ENCODE measurements around the gene KATNB1.

Gene KATNB1

GRCh38 chr16:57788252-57788841 is 52.8 kb downstream of the KATNB1 start:
- Histone ChIP-seq H3K56ac (ENCODE audit: low read length) (peak overlapping the region; percentile 52), H2BK120ac (ENCODE audit: low read depth, low read length) (no peak overlapping the region), H3K4me3 (ENCODE audit: low read length) (no peak overlapping the region), H4K5ac (ENCODE audit: low read length) (no peak overlapping the region), H2BK5ac (ENCODE audit: low read length) (no peak overlapping the region), H4K8ac (ENCODE audit: low read depth, low read length) (no peak overlapping the region), H3K4me1 (ENCODE audit: control insufficient read depth, low read depth, low read length) (peaks cover 5% of the 10 kb centered on the region), H2AK5ac (ENCODE audit: low read length) (no peak overlapping the region), H3K4ac (ENCODE audit: low read depth, low read length) (no peak overlapping the region), H3K18ac (ENCODE audit: low read length) (no peak overlapping the region), H3K79me1 (ENCODE audit: low read length) (peaks cover 2% of the 10 kb centered on the region), H3K23ac (ENCODE audit: low read length) (no peak overlapping the region), H3K79me2 (ENCODE audit: control insufficient read depth, insufficient read depth, low read length) (no peaks in the 10 kb centered on the region), H3K36me3 (ENCODE audit: control insufficient read depth, insufficient read depth, low read length) (peaks cover 3% of the 10 kb centered on the region), H3K27ac (ENCODE audit: low read depth, low read length) (no peak overlapping the region), H2BK15ac (replicated peaks; ENCODE audit: low read depth) (no peak overlapping the region), H3K4me2 (ENCODE audit: low read length) (no peak overlapping the region), H3K27me3 (ENCODE audit: insufficient read depth, low read length, poor library complexity) (no peaks in the 10 kb centered on the region), H3K9ac (ENCODE audit: low read length) (no peak overlapping the region)
- no CpG with 5 or more reads among the region's 17 CpGs for WGBS (ENCODE audit: extremely low coverage, insufficient coverage, low lambda C conversion rate)
- peak; percentile 66 for DNase-seq

- Histone ChIP-seq H3K36me3 (ENCODE audit: control insufficient read depth, insufficient read depth, low read length) (peaks cover 3% of the 10 kb centered on the region), H3K27me3 (ENCODE audit: insufficient read depth, low read length, poor library complexity) (no peaks in the 10 kb centered on the region), H3K4me1 (ENCODE audit: control insufficient read depth, low read depth, low read length) (peaks cover 5% of the 10 kb centered on the region), H3K9ac (ENCODE audit: low read length) (no peak overlapping the region), H4K5ac (ENCODE audit: low read length) (no peak overlapping the region), H3K4ac (ENCODE audit: low read depth, low read length) (no peak overlapping the region), H3K79me2 (ENCODE audit: control insufficient read depth, insufficient read depth, low read length) (no peaks in the 10 kb centered on the region), H3K79me1 (ENCODE audit: low read length) (peaks cover 2% of the 10 kb centered on the region), H2AK5ac (ENCODE audit: low read length) (no peak overlapping the region), H3K18ac (ENCODE audit: low read length) (no peak overlapping the region), H2BK5ac (ENCODE audit: low read length) (no peak overlapping the region), H2BK120ac (ENCODE audit: low read depth, low read length) (no peak overlapping the region), H2BK15ac (replicated peaks; ENCODE audit: low read depth) (no peak overlapping the region), H3K4me3 (ENCODE audit: low read length) (no peak overlapping the region), H3K27ac (ENCODE audit: low read depth, low read length) (no peak overlapping the region), H3K23ac (ENCODE audit: low read length) (no peak overlapping the region), H3K4me2 (ENCODE audit: low read length) (no peak overlapping the region), H3K56ac (ENCODE audit: low read length) (peak overlapping the region; percentile 8), H4K8ac (ENCODE audit: low read depth, low read length) (no peak overlapping the region)
- no peak for DNase-seq
- no CpG with 5 or more reads among the region's 12 CpGs for WGBS (ENCODE audit: extremely low coverage, insufficient coverage, low lambda C conversion rate)
Measured at GRCh38 chr16:57788951-57789350, 53.4 kb downstream of the KATNB1 start.

DNA sequence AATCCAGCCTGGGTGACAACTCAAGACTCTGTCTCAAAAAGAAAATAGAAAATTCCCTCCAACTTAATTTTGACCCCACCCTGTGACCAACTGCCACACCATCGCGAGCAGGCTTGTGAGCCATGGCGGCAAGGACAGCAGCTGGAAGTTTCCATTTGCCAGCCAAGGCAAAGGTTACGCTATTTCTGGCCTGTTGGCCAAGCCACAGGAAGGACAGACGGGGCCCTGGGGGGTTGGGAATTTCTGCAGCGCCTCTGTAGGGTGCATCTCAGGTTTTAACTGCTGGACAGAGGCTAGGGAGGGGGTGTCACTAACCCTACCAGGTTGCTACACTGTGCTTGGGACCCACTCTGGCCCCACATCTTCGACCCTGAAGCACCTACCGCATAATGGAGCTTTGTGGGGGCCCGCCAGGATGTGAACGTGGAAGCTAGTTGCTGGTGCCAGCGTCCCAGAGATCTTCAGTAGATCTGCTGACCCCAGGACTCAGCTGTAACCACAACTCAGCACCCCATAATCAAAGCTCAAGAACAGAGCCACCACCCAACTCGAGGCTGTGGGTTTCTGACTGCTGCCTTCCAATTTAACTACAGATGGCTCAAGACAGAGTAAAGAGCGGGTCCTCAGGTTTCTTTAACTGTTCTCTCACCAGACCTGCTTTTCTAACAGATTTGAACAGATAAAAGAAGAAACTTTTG is 55.8 kb downstream of the KATNB1 start:
- peak overlapping the region; percentile 3 for H3K56ac ChIP-seq (ENCODE audit: low read length)
- peaks cover 5% of the 10 kb centered on the region for H3K4me1 ChIP-seq (ENCODE audit: control insufficient read depth, low read depth, low read length)
- peak overlapping the region; percentile 21 for H3K4ac ChIP-seq (ENCODE audit: low read depth, low read length)
- H3K4me2 ChIP-seq (ENCODE audit: low read length), result no peak overlapping the region
- no peaks in the 10 kb centered on the region for H3K79me2 ChIP-seq (ENCODE audit: control insufficient read depth, insufficient read depth, low read length)
- no peak overlapping the region for H3K4me3 ChIP-seq (ENCODE audit: low read length)
- H3K36me3 ChIP-seq (ENCODE audit: control insufficient read depth, insufficient read depth, low read length), result peaks cover 3% of the 10 kb centered on the region
- H3K18ac ChIP-seq (ENCODE audit: low read length), result no peak overlapping the region
- H2BK15ac ChIP-seq (replicated peaks; ENCODE audit: low read depth), result no peak overlapping the region
- no peak overlapping the region for H4K5ac ChIP-seq (ENCODE audit: low read length)
- H4K8ac ChIP-seq (ENCODE audit: low read depth, low read length), result no peak overlapping the region
- no peak overlapping the region for H3K23ac ChIP-seq (ENCODE audit: low read length)
- no peak overlapping the region for H2AK5ac ChIP-seq (ENCODE audit: low read length)
- H3K27ac ChIP-seq (ENCODE audit: low read depth, low read length), result no peak overlapping the region
- H2BK120ac ChIP-seq (ENCODE audit: low read depth, low read length), result peak overlapping the region; percentile 1
- H3K27me3 ChIP-seq (ENCODE audit: insufficient read depth, low read length, poor library complexity), result no peaks in the 10 kb centered on the region
- DNase-seq, result no peak
- H3K9ac ChIP-seq (ENCODE audit: low read length), result no peak overlapping the region
- WGBS (ENCODE audit: extremely low coverage, insufficient coverage, low lambda C conversion rate), result no CpG with 5 or more reads among the region's 13 CpGs
- H3K79me1 ChIP-seq (ENCODE audit: low read length), result peaks cover 5% of the 10 kb centered on the region
- no peak overlapping the region for H2BK5ac ChIP-seq (ENCODE audit: low read length)

DNA sequence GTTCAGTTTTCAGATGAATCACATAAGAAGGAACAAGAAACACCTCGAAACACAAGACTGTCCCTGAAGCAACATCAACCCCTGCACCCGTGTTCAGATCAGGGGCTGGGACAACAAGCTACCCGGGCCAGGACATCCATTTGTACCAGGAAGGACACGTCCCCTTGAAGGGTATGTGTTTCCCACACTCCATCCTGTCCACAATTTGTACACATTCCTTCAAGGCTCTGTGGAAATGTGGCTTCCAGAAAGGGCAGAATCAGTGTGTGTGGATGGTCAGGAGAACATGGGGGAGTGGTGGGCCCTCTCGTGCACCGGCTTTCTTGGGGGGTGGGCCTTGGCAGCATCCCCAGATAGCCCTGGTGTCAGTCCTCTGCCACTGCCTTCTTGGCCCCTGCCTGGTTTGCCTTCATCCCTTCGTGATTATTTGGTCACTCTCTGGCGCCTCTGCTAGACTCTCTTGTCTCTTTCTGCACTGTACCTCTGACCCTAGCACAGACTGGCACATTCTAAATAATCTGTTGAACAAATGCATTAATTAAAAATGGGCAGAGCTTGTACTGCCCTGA is 56.4 kb downstream of the KATNB1 start:
- H3K18ac ChIP-seq (ENCODE audit: low read length), result no peak overlapping the region
- no peak overlapping the region for H2BK120ac ChIP-seq (ENCODE audit: low read depth, low read length)
- WGBS (ENCODE audit: extremely low coverage, insufficient coverage, low lambda C conversion rate), result no CpG with 5 or more reads among the region's 8 CpGs

GRCh38 chr16:57794849-57795430 is 59.4 kb downstream of the KATNB1 start:
- H3K4ac ChIP-seq (ENCODE audit: low read depth, low read length), result no peak overlapping the region
- H2AK5ac ChIP-seq (ENCODE audit: low read length), result no peak overlapping the region
- H2BK5ac ChIP-seq (ENCODE audit: low read length), result no peak overlapping the region
- no peaks in the 10 kb centered on the region for H3K79me2 ChIP-seq (ENCODE audit: control insufficient read depth, insufficient read depth, low read length)
- no peak overlapping the region for H4K8ac ChIP-seq (ENCODE audit: low read depth, low read length)
- no peak overlapping the region for H3K23ac ChIP-seq (ENCODE audit: low read length)
- H3K9ac ChIP-seq (ENCODE audit: low read length), result peak overlapping the region; percentile 34
- no peak overlapping the region for H2BK15ac ChIP-seq (replicated peaks; ENCODE audit: low read depth)
- peaks cover 3% of the 10 kb centered on the region for H3K36me3 ChIP-seq (ENCODE audit: control insufficient read depth, insufficient read depth, low read length)
- WGBS (ENCODE audit: extremely low coverage, insufficient coverage, low lambda C conversion rate), result no CpG with 5 or more reads among the region's 18 CpGs
- no peak overlapping the region for H2BK120ac ChIP-seq (ENCODE audit: low read depth, low read length)
- DNase-seq, result no peak
- peaks cover 24% of the 10 kb centered on the region for H3K4me1 ChIP-seq (ENCODE audit: control insufficient read depth, low read depth, low read length)
- H3K4me2 ChIP-seq (ENCODE audit: low read length), result no peak overlapping the region
- H4K5ac ChIP-seq (ENCODE audit: low read length), result no peak overlapping the region
- H3K56ac ChIP-seq (ENCODE audit: low read length), result peak overlapping the region; percentile 76
- no peak overlapping the region for H3K4me3 ChIP-seq (ENCODE audit: low read length)
- H3K27me3 ChIP-seq (ENCODE audit: insufficient read depth, low read length, poor library complexity), result no peaks in the 10 kb centered on the region
- peak overlapping the region; percentile 5 for H3K27ac ChIP-seq (ENCODE audit: low read depth, low read length)
- no peak overlapping the region for H3K18ac ChIP-seq (ENCODE audit: low read length)
- H3K79me1 ChIP-seq (ENCODE audit: low read length), result peaks cover 6% of the 10 kb centered on the region

More for the DNA sequence above, 56.4 kb downstream of the KATNB1 start:
- Histone ChIP-seq H2BK15ac (replicated peaks; ENCODE audit: low read depth) (no peak overlapping the region), H3K9ac (ENCODE audit: low read length) (no peak overlapping the region), H3K23ac (ENCODE audit: low read length) (no peak overlapping the region), H4K5ac (ENCODE audit: low read length) (no peak overlapping the region), H3K79me1 (ENCODE audit: low read length) (peaks cover 5% of the 10 kb centered on the region), H3K27ac (ENCODE audit: low read depth, low read length) (no peak overlapping the region), H2AK5ac (ENCODE audit: low read length) (no peak overlapping the region), H3K27me3 (ENCODE audit: insufficient read depth, low read length, poor library complexity) (no peaks in the 10 kb centered on the region), H4K8ac (ENCODE audit: low read depth, low read length) (no peak overlapping the region), H3K56ac (ENCODE audit: low read length) (no peak overlapping the region), H3K4me1 (ENCODE audit: control insufficient read depth, low read depth, low read length) (peaks cover 5% of the 10 kb centered on the region), H3K79me2 (ENCODE audit: control insufficient read depth, insufficient read depth, low read length) (no peaks in the 10 kb centered on the region), H3K4me3 (ENCODE audit: low read length) (no peak overlapping the region), H2BK5ac (ENCODE audit: low read length) (no peak overlapping the region), H3K36me3 (ENCODE audit: control insufficient read depth, insufficient read depth, low read length) (peaks cover 3% of the 10 kb centered on the region), H3K4me2 (ENCODE audit: low read length) (no peak overlapping the region), H3K4ac (ENCODE audit: low read depth, low read length) (no peak overlapping the region)
- no peak for DNase-seq

Measured in mesendoderm (in vitro differentiated cells).